Frontal cortex (tissue), 4 donors: ENCODE results near the gene KCNJ10. TPM values are rescaled to one million over a fixed set of nuclear protein-coding genes. Genes with fewer than 3 reads are reported as not detected.

Source experiments
- DNase-seq, 2 donors: peaks; one replicate each; pipeline ENCODE4 v3.0.0; 2012; ENCODE audit warnings: low spot score in 2 of 2
- FAIRE-seq: peaks from 2 replicates; lab custom pipeline; 2012; peaks lifted over from hg19 to GRCh38; lab: Jason Lieb, UNC
- total RNA-seq: library from RNA; depleted of rRNA; stranded (reverse); fragments of >200 nt; gene quantifications from one replicate; pipeline ENCODE4 v1.2.3, GENCODE V29; 2014
- donor health status: control.
- donor health status: control.
- donor health status: control.

The KCNJ10 gene
- total RNA-seq, 1 donor from 2014 or later, result 1.6 TPM

- FAIRE-seq (no peak), DNase-seq (no peak)
Measured at GRCh38 chr1:159952932-159953331, 117.0 kb downstream of the KCNJ10 start.

- DNase-seq, result no peak
- FAIRE-seq, result no peak
Measured at GRCh38 chr1:159951551-159951950, 118.4 kb downstream of the KCNJ10 start.

- DNase-seq (no peak), FAIRE-seq (no peak)
Measured at GRCh38 chr1:159951016-159951415, 118.9 kb downstream of the KCNJ10 start.

- DNase-seq (no peak), FAIRE-seq (no peak)
Measured at GRCh38 chr1:159949981-159950381, 120.0 kb downstream of the KCNJ10 start.

GRCh38 chr1:159949123-159949522 lies 120.8 kb downstream of the KCNJ10 start:
- FAIRE-seq (no peak), DNase-seq (no peak)

Other genes starting within 250 kb of the KCNJ10 start
- gene SLAMF8, start 243.3 kb downstream of the KCNJ10 start, total RNA-seq, result not detected
- gene VSIG8, start 207.5 kb downstream of the KCNJ10 start, total RNA-seq, result not detected
- gene CFAP45, start 170.0 kb downstream of the KCNJ10 start, total RNA-seq, result under 0.01 TPM
- gene TAGLN2, start 144.7 kb downstream of the KCNJ10 start, total RNA-seq, result 18.8 TPM
- 5.3 TPM for gene IGSF9, start 124.5 kb downstream of the KCNJ10 start, total RNA-seq
- gene SLAMF9, start 115.9 kb downstream of the KCNJ10 start, total RNA-seq, result not detected
- gene PIGM, start 38.2 kb downstream of the KCNJ10 start, total RNA-seq, result 7.7 TPM
- 11.4 TPM for gene KCNJ9, start 11.4 kb upstream of the KCNJ10 start, total RNA-seq
- gene IGSF8, start 28.5 kb upstream of the KCNJ10 start, total RNA-seq, result 48.5 TPM
- gene ATP1A2, start 45.6 kb upstream of the KCNJ10 start, total RNA-seq, result 45.7 TPM
- gene ATP1A4, start 81.4 kb upstream of the KCNJ10 start, total RNA-seq, result not detected
- 4.9 TPM for gene CASQ1, start 120.4 kb upstream of the KCNJ10 start, total RNA-seq
- 84.4 TPM for gene PEA15, start 135.2 kb upstream of the KCNJ10 start, total RNA-seq
- gene DCAF8, start 192.4 kb upstream of the KCNJ10 start, total RNA-seq, result 38.3 TPM
- 24.1 TPM for gene PEX19, start 215.0 kb upstream of the KCNJ10 start, total RNA-seq